GM12892 (cell line): Measurements from ENCODE around the gene LMBR1.

ENCODE experiments used
- POLR2A ChIP-seq: IDR thresholded peaks from 2 replicates; pipeline ENCODE4 v1.6.1; 2011; ENCODE audit warnings: low read depth, low read length, control low read depth
- POLR2AphosphoS5 ChIP-seq: IDR thresholded peaks from 2 replicates; pipeline ENCODE4 v1.6.1; 2011; ENCODE audit warnings: low read depth, low read length, control low read depth
- TAF1 ChIP-seq: IDR thresholded peaks from 2 replicates; pipeline ENCODE4 v1.6.1; 2011; ENCODE audit warnings: low read depth, mild to moderate bottlenecking, control low read depth, low read length, borderline replicate concordance

- TF ChIP-seq POLR2A (no peak), TAF1 (no peak), POLR2AphosphoS5 (no peak)
Observed at GRCh38 chr7:156673454-156673853, 219.5 kb downstream of the LMBR1 start.
